H1 (cell line): Measurements from ENCODE around the gene TCF7L1. TPM values are rescaled to one million over a fixed set of nuclear protein-coding genes. Genes with fewer than 3 reads are reported as not detected.

ENCODE experiments used
- CTCF ChIA-PET: fragments of 300-600 bp; sonication (Branson Sonifier 250); formaldehyde crosslinking; loops from one replicate; lab custom pipeline; 2021; ENCODE audit not compliant: partially characterized antibody; lab: Charles Lee
- POLR2A ChIA-PET: fragments of 300-600 bp; sonication (Branson Sonifier 250); formaldehyde crosslinking; loops from one replicate; lab custom pipeline; 2021; ENCODE audit warnings: inconsistent platforms; ENCODE audit not compliant: partially characterized antibody; lab: Charles Lee
- DNase-seq, 2 experiments: peaks; one replicate each; pipeline versions ENCODE4 v3.0.0 to v3.0.0-alpha.2; 2010 to 2022; ENCODE audit warnings: low spot score in 2 of 2, low read depth in 1 of 2, mixed read lengths in 1 of 2
- FAIRE-seq: peaks from 2 replicates; lab custom pipeline; 2011; peaks lifted over from hg19 to GRCh38; lab: Jason Lieb, UNC
- H2AFZ ChIP-seq: 2 replicates; pipeline ENCODE4 v1.8.1; 2012; ENCODE audit warnings: low read length, inconsistent platforms
- H2AK5ac ChIP-seq: 2 replicates; pipeline ENCODE4 v1.6.1; 2013; ENCODE audit warnings: low read depth, low read length
- H2BK120ac ChIP-seq: replicated peaks from 2 replicates; pipeline ENCODE3; 2013; ENCODE audit warnings: low read depth, low read length, inconsistent platforms
- H2BK12ac ChIP-seq: 2 replicates; pipeline ENCODE4 v1.6.1; 2013; ENCODE audit warnings: low read depth, low read length
- H2BK15ac ChIP-seq: 2 replicates; pipeline ENCODE4 v1.6.1; 2013; ENCODE audit warnings: low read length
- H2BK20ac ChIP-seq: 2 replicates; pipeline ENCODE4 v1.6.1; 2013; ENCODE audit warnings: low read length
- H2BK5ac ChIP-seq: 2 replicates; pipeline ENCODE4 v1.6.1; 2013; ENCODE audit warnings: low read depth, low read length
- H3K14ac ChIP-seq: 2 replicates; pipeline ENCODE4 v1.6.1; 2013; ENCODE audit warnings: inconsistent platforms; ENCODE audit not compliant: insufficient read length
- H3K18ac ChIP-seq: 2 replicates; pipeline ENCODE4 v1.6.1; 2013; ENCODE audit warnings: low read length; ENCODE audit errors: extremely low read depth
- H3K23ac ChIP-seq: 2 replicates; pipeline ENCODE4 v1.6.1; 2013; ENCODE audit warnings: inconsistent platforms; ENCODE audit not compliant: insufficient read length
- H3K23me2 ChIP-seq: 2 replicates; pipeline ENCODE4 v1.6.1; 2013; ENCODE audit warnings: low read depth, low read length
- H3K27ac ChIP-seq: 2 replicates; pipeline ENCODE4 v1.6.1; 2011; ENCODE audit warnings: low read depth, low read length, inconsistent platforms
- H3K27me3 ChIP-seq, 4 experiments: replicated peaks in 1 of 4; 1 replicate in 1 of 4; 2 replicates in 3 of 4; pipeline versions ENCODE4 v1.6.1 to v1.8.1; 2011 to 2013; ENCODE audit warnings: low read length in 3 of 4, mild to moderate bottlenecking in 3 of 4, inconsistent platforms in 2 of 4, mixed read lengths in 2 of 4, moderate library complexity in 1 of 4; ENCODE audit not compliant: control insufficient read depth in 3 of 4, insufficient read depth in 3 of 4; ENCODE audit errors: extremely low read depth in 1 of 4
- H3K36me3 ChIP-seq, 4 experiments: 2 replicates each; pipeline versions ENCODE4 v1.6.1 to v1.8.1; 2011 to 2013; ENCODE audit warnings: mild to moderate bottlenecking in 4 of 4, low read length in 3 of 4, moderate library complexity in 2 of 4, control low read depth in 1 of 4, inconsistent platforms in 1 of 4; ENCODE audit not compliant: insufficient read depth in 4 of 4, control insufficient read depth in 2 of 4
- H3K4ac ChIP-seq: replicated peaks from 2 replicates; pipeline ENCODE3; 2013; ENCODE audit warnings: low read length, low read depth, mixed read lengths, inconsistent platforms; ENCODE audit not compliant: insufficient read length
- H3K4me1 ChIP-seq, 4 experiments: replicated peaks in 1 of 4; 1 replicate in 1 of 4; 2 replicates in 3 of 4; pipeline versions ENCODE4 v1.6.1 to v1.8.1; 2011 to 2013; ENCODE audit warnings: low read length in 3 of 4, inconsistent platforms in 2 of 4, mixed read lengths in 1 of 4; ENCODE audit not compliant: insufficient read depth in 4 of 4, control insufficient read depth in 3 of 4
- H3K4me2 ChIP-seq, 2 experiments: 2 replicates each; pipeline versions ENCODE4 v1.6.1 to v1.8.1; 2011 to 2013; ENCODE audit warnings: low read depth in 2 of 2, low read length in 2 of 2, control low read depth in 1 of 2, inconsistent platforms in 1 of 2, mild to moderate bottlenecking in 1 of 2; ENCODE audit not compliant: insufficient read depth in 1 of 2
- H3K4me3 ChIP-seq, 4 experiments: fragments of 200-600, 300-600 bp in 1 of 4; sonication (generic), shearing (Covaris generic), sonication (Bioruptor Twin) in 1 of 4; 2 replicates each; pipeline versions ENCODE4 v1.5.1 to v1.8.1; 2011 to 2016; ENCODE audit warnings: low read length in 4 of 4, low read depth in 3 of 4, control low read depth in 2 of 4, inconsistent platforms in 2 of 4, mild to moderate bottlenecking in 2 of 4, mixed read lengths in 1 of 4, moderate library complexity in 1 of 4; ENCODE audit not compliant: insufficient read depth in 2 of 4; ENCODE audit errors: extremely low read depth in 1 of 4
- H3K56ac ChIP-seq: replicated peaks from 2 replicates; pipeline ENCODE3; 2013; ENCODE audit warnings: low read depth, mild to moderate bottlenecking, mixed read lengths, low read length, inconsistent platforms; ENCODE audit not compliant: insufficient read length
- H3K79me1 ChIP-seq: 2 replicates; pipeline ENCODE4 v1.6.1; 2013; ENCODE audit warnings: low read depth, low read length, control low read depth
- H3K79me2 ChIP-seq, 2 experiments: 2 replicates each; pipeline versions ENCODE4 v1.6.1 to v1.8.1; 2012 to 2013; ENCODE audit warnings: low read length in 2 of 2, mild to moderate bottlenecking in 2 of 2, inconsistent platforms in 1 of 2; ENCODE audit not compliant: insufficient read depth in 2 of 2, control insufficient read depth in 1 of 2
- H3K9ac ChIP-seq, 4 experiments: replicated peaks in 1 of 4; 1 replicate in 1 of 4; 2 replicates in 3 of 4; pipeline versions ENCODE4 v1.6.1 to v1.8.1; 2011 to 2013; ENCODE audit warnings: low read depth in 3 of 4, low read length in 3 of 4, control low read depth in 2 of 4, mild to moderate bottlenecking in 2 of 4, moderate library complexity in 2 of 4, inconsistent platforms in 1 of 4; ENCODE audit errors: extremely low read depth in 1 of 4
- H3K9me3 ChIP-seq, 2 experiments: 2 replicates each; pipeline versions ENCODE4 v1.6.1 to v1.8.1; 2012 to 2013; ENCODE audit warnings: mild to moderate bottlenecking in 2 of 2, moderate library complexity in 2 of 2, control low read depth in 1 of 2, inconsistent platforms in 1 of 2, low read depth in 1 of 2, low read length in 1 of 2, mixed read lengths in 1 of 2; ENCODE audit not compliant: insufficient read depth in 2 of 2
- H4K20me1 ChIP-seq, 2 experiments: replicated peaks in 1 of 2; 2 replicates each; pipeline versions ENCODE3 to v1.8.1; 2011 to 2013; ENCODE audit warnings: inconsistent platforms in 2 of 2, low read length in 2 of 2, mild to moderate bottlenecking in 1 of 2; ENCODE audit not compliant: insufficient read depth in 2 of 2, control insufficient read depth in 1 of 2
- H4K5ac ChIP-seq: 2 replicates; pipeline ENCODE4 v1.6.1; 2013; ENCODE audit warnings: low read length, low read depth, mixed read lengths, inconsistent platforms; ENCODE audit not compliant: insufficient read length
- H4K8ac ChIP-seq: 2 replicates; pipeline ENCODE4 v1.8.0; 2013; ENCODE audit warnings: mild to moderate bottlenecking, moderate library complexity, low read length, inconsistent platforms; ENCODE audit not compliant: insufficient read depth; ENCODE audit errors: extremely low read depth
- H4K91ac ChIP-seq: replicated peaks from 2 replicates; pipeline ENCODE3; 2013; ENCODE audit warnings: low read length, mixed read lengths, inconsistent platforms; ENCODE audit not compliant: insufficient read length
- HDAC2 ChIP-seq, 2 experiments: fragments of 300-600 bp in 1 of 2; sonication (generic) in 1 of 2; IDR thresholded peaks; 2 replicates each; pipeline ENCODE4 v1.6.1; 2011 to 2012; ENCODE audit warnings: low read depth in 2 of 2, low read length in 2 of 2, mild to moderate bottlenecking in 2 of 2, moderate library complexity in 2 of 2, borderline replicate concordance in 1 of 2, inconsistent platforms in 1 of 2
- NANOG ChIP-seq: IDR thresholded peaks from 2 replicates; pipeline ENCODE4 v1.6.1; 2011; ENCODE audit warnings: low read length, low read depth, mild to moderate bottlenecking, inconsistent platforms; ENCODE audit not compliant: insufficient read depth, poor library complexity, severe bottlenecking
- POLR2A ChIP-seq, 2 experiments: IDR thresholded peaks; 1 replicate in 1 of 2; 2 replicates in 1 of 2; pipeline ENCODE4 v1.6.1; 2011; ENCODE audit warnings: low read depth in 2 of 2, low read length in 2 of 2, mild to moderate bottlenecking in 2 of 2; ENCODE audit errors: control extremely low read depth in 1 of 2
- RAD21 ChIP-seq, 2 experiments: IDR thresholded peaks in 1 of 2; conservative IDR thresholded peaks in 1 of 2; 2 replicates each; pipeline ENCODE4 v1.6.1; 2011; ENCODE audit warnings: low read depth in 2 of 2, low read length in 2 of 2, improper control_type of control experiment in 1 of 2, inconsistent platforms in 1 of 2, mild to moderate bottlenecking in 1 of 2, moderate library complexity in 1 of 2
- SRF ChIP-seq: IDR thresholded peaks from 2 replicates; pipeline ENCODE4 v1.6.1; 2011; ENCODE audit warnings: mild to moderate bottlenecking, low read depth, low read length, moderate library complexity
- WGBS, 2 experiments: shearing (Covaris generic) in 1 of 2; methylation state at CpG; one replicate each; pipeline versions ENCODE4 v1.1.6 to v1.1.7; 2013 to 2015; ENCODE audit warnings: low lambda C conversion rate in 2 of 2, mixed read lengths in 2 of 2, inconsistent platforms in 1 of 2, low coverage in 1 of 2, missing lambda C conversion rate in 1 of 2; ENCODE audit not compliant: insufficient replicate concordance in 2 of 2, insufficient coverage in 1 of 2, insufficient read length in 1 of 2; ENCODE audit errors: extremely low coverage in 1 of 2, missing lambda C conversion rate in 1 of 2; 5-methylcytosine and 5-hydroxymethylcytosine counted together
- polyA plus RNA-seq, 7 experiments: library from polyadenylated mRNA; depleted of rRNA in 3 of 7; stranded (reverse) in 5 of 7; unstranded in 2 of 7; fragments of >200 nt in 5 of 7; fragments of 200-250 nt in 2 of 7; gene quantifications; 1 replicate in 5 of 7; 2 replicates in 1 of 7; 4 replicates in 1 of 7; pipeline versions ENCODE4 v1.2.1 to v1.2.3, GENCODE V29; 2011 to 2013; ENCODE audit warnings: missing spikeins in 2 of 7, mixed read lengths in 2 of 7
- total RNA-seq: library from RNA; stranded (reverse); fragmentation: NEBNext Ultra II Directional; extraction: Animal tissue kit (Norgen Biotek cat#: 25700); gene quantifications from 2 replicates; pipeline ENCODE4 v1.2.1, GENCODE V29; 2021

The TCF7L1 gene
- total and polyA plus RNA-seq, 2 of the 8 experiments (the other 6 are each of a cell fraction or from before 2014, with no cell fraction given): 27.5 to 108 TPM

DNA sequence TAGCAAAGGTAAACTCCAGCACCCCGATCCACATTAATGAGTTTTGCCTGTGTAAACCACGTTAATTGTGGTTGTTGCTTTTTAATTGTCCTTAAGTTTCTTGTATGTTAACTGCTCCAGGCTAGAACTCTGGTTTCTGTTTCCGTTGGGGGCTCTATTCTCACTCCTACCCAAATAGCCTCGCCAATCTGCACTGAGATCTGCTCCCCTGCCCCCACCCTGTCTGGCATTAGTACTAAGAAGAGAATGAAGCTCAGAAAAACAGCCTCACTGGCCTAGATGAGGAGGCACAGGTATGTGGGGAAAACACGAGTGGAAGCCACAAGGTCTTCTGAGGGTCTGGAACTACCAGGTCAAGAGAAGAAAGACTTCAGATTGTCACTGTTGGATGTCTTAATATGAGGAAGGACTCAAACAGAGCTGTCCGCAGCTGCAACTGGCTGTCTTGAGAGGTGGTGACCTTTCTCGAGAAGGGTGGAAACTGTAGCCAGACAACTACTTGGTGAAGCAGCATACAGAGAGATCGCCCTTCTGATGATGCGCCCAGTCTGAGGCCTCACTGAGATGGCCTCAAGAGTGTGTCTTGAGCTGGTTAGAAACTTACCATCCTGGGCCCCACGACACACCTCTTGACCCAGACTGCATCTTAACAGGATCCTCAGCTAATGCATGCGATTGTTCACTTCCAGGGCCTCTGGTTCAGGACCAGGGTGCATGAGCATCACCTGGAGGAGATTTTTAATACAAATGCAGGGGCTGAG lies 121.5 kb downstream of the TCF7L1 start:
- Histone ChIP-seq H4K91ac (peak overlapping the region; percentile 92), H3K27me3 (no peaks in the 10 kb centered on the region), H3K56ac (no peak overlapping the region), H3K79me2 (peaks cover 0 to 68% of the 10 kb centered on the region in 2 experiments; a peak in 3 of 4 replicates), H4K20me1 (no peaks in the 10 kb centered on the region), H3K36me3 (no peaks in the 10 kb centered on the region), H2AK5ac (peak overlapping the region; percentile 32; the same call in 1 of the 2 replicates), H3K9me3 (no peaks in the 10 kb centered on the region), H2BK12ac (peak overlapping the region; percentile 99), H2BK20ac (peak overlapping the region; percentile 73), H2BK5ac (peak overlapping the region; percentile 96), H3K18ac (peak overlapping the region; percentile 79), H3K4me1 (peaks cover 41 to 69% (median 58%) of the 10 kb centered on the region in 4 experiments), H3K27ac (peak overlapping the region; percentile 97), H3K4me2 (peak overlapping the region; percentile 68 to 74), H2BK120ac (peak overlapping the region; percentile 81), H2AFZ (no peak overlapping the region), H3K9ac (peak overlapping the region in 2 of 4 experiments; percentile 42 to 79; a peak in 4 of 7 replicates), H3K23ac (no peak overlapping the region), H4K5ac (no peak overlapping the region), H4K8ac (0 out of 2 replicates have a peak overlapping the region, but pooled peaks have one; percentile 7), H3K4me3 (peak overlapping the region in 2 of 4 experiments; percentile 24 to 48; a peak in 2 of 8 replicates), H3K4ac (peak overlapping the region; percentile 63), H2BK15ac (no peak overlapping the region), H3K23me2 (peaks cover 6% of the 10 kb centered on the region; the same call in 1 of the 2 replicates), H3K14ac (no peak overlapping the region), H3K79me1 (peaks cover 6% of the 10 kb centered on the region; the same call in 1 of the 2 replicates)
- FAIRE-seq (no peak), DNase-seq (no peak)
- 69% methylated on average over 11 of the region's 11 CpGs; no CpG with 5 or more reads in 1 of the 2 experiments for WGBS, 2 experiments
- CTCF ChIA-PET: interaction anchor here (0.6 to 21.9 kb wide), 16 partner anchors 9 to 122 kb away, joined by 3 to 283 read pairs (median 4); partner anchors contain the start of gene TCF7L1
- POLR2A ChIA-PET: interaction anchor here (0.8 to 6.7 kb wide), 20 partner anchors 8 to 283 kb away, joined by 3 to 60 read pairs (median 6); partner anchors contain the start of gene TCF7L1
- TF ChIP-seq SRF: no peak
- 0 out of 3 replicates have a peak, but pooled peaks of 1 of the 2 experiments have one; percentile 30 for TF ChIP-seq POLR2A (IDR thresholded peaks at IDR 0.05; ENCODE audit: control extremely low read depth in 1 of 2, low read depth in 2 of 2, low read length in 2 of 2)
- no peak for TF ChIP-seq NANOG
- TF ChIP-seq HDAC2 (IDR thresholded peaks at IDR 0.05; ENCODE audit: borderline replicate concordance in 1 of 2, low read depth in 2 of 2, low read length in 2 of 2): no peak
- peak in 1 of 2 experiments; percentile 13; a peak in 2 of 4 replicates for TF ChIP-seq RAD21 (IDR thresholded peaks at IDR 0.05 in 1 of 2, conservative IDR thresholded peaks at IDR 0.05 in 1 of 2; ENCODE audit: low read depth in 2 of 2, low read length in 2 of 2)
